Superior temporal gyrus (tissue), 1 donor: ENCODE results near the gene LITAF.
"Not testable (repeated sequence)": the region's sequence is repeated elsewhere in the genome, so short reads cannot be mapped to it uniquely, and the experiment has no call there.

Experiments used
- DNase-seq: peaks from one replicate; pipeline ENCODE4 v3.0.0-alpha.2; 2016; ENCODE audit errors: extremely low spot score

The LITAF gene

GRCh38 chr16:11599579-11599978 is 12.9 kb upstream of the LITAF start:
- DNase-seq = no peak

- no peak for DNase-seq
Measured at GRCh38 chr16:11597235-11598095, 10.7 kb upstream of the LITAF start.

- no peak for DNase-seq
Measured at GRCh38 chr16:11596572-11597226, 10.0 kb upstream of the LITAF start.

GRCh38 chr16:11593581-11593980 is 6.9 kb upstream of the LITAF start:
- no peak for DNase-seq

- DNase-seq = not testable (repeated sequence)
Measured at GRCh38 chr16:11593076-11593475, 6.4 kb upstream of the LITAF start.

GRCh38 chr16:11591630-11592029 is 4.9 kb upstream of the LITAF start:
- not testable (repeated sequence) for DNase-seq

- DNase-seq = no peak
Measured at GRCh38 chr16:11589198-11589550, 2.5 kb upstream of the LITAF start.

GRCh38 chr16:11588321-11589197 is 1.8 kb upstream of the LITAF start:
- DNase-seq = no peak

- no peak for DNase-seq
Measured at GRCh38 chr16:11587643-11588247, 1.0 kb upstream of the LITAF start.

GRCh38 chr16:11586378-11586855 is 302 bp downstream of the LITAF start:
- DNase-seq = no peak

- DNase-seq = no peak
Measured at GRCh38 chr16:11585460-11586377, 1.0 kb downstream of the LITAF start.

- no peak for DNase-seq
Measured at GRCh38 chr16:11583889-11584565, 2.7 kb downstream of the LITAF start.

- DNase-seq = no peak
Measured at GRCh38 chr16:11583166-11583565, 3.6 kb downstream of the LITAF start.

- no peak for DNase-seq
Measured at GRCh38 chr16:11582157-11582814, 4.4 kb downstream of the LITAF start.

- DNase-seq = no peak
Measured at GRCh38 chr16:11581678-11582077, 5.0 kb downstream of the LITAF start.

- DNase-seq = no peak
Measured at GRCh38 chr16:11580451-11581086, 6.2 kb downstream of the LITAF start.

GRCh38 chr16:11577290-11577660 is 9.4 kb downstream of the LITAF start:
- DNase-seq = not testable (repeated sequence)

GRCh38 chr16:11576427-11577289 is 10.1 kb downstream of the LITAF start:
- DNase-seq = no peak
